Smooth muscle cell (in vitro differentiated cells): ENCODE data around the gene CAMSAP3. TPM values are rescaled to one million over a fixed set of nuclear protein-coding genes. Genes with fewer than 3 reads are reported as not detected.

Experiments used
- DNase-seq: peaks from one replicate; lab custom pipeline; 2025; ENCODE audit not compliant: unreplicated experiment; lab: John Stamatoyannopoulos, UW
- H2AFZ ChIP-seq: fragments of 200-600 bp; sonication (generic); 2 replicates; pipeline ENCODE4 v1.6.0; 2016; ENCODE audit warnings: antibody characterized with exemption, low read depth, mild to moderate bottlenecking
- H3F3A ChIP-seq: fragments of 200-600 bp; sonication (generic); 2 replicates; pipeline ENCODE4 v1.6.0; 2017; ENCODE audit warnings: antibody characterized with exemption, low read depth
- H3K27ac ChIP-seq: fragments of 200-600 bp; sonication (generic); 2 replicates; pipeline ENCODE4 v1.5.1; 2016; ENCODE audit warnings: low read depth, mild to moderate bottlenecking
- H3K27me3 ChIP-seq: fragments of 200-600 bp; sonication (generic); 2 replicates; pipeline ENCODE4 v1.6.1; 2016; ENCODE audit warnings: low read depth, mild to moderate bottlenecking
- H3K36me3 ChIP-seq: fragments of 200-600 bp; sonication (generic); 2 replicates; pipeline ENCODE4 v1.5.1; 2016; ENCODE audit warnings: low read depth
- H3K4me1 ChIP-seq: fragments of 200-600 bp; sonication (generic); 2 replicates; pipeline ENCODE4 v1.5.1; 2016; ENCODE audit warnings: low read depth
- H3K4me2 ChIP-seq: fragments of 200-600 bp; sonication (generic); 2 replicates; pipeline ENCODE4 v1.6.0; 2016; ENCODE audit warnings: mild to moderate bottlenecking
- H3K4me3 ChIP-seq: fragments of 200-600 bp; sonication (generic); 2 replicates; pipeline ENCODE4 v1.5.1; 2016; ENCODE audit warnings: mild to moderate bottlenecking
- H3K79me2 ChIP-seq: fragments of 200-600 bp; sonication (generic); 2 replicates; pipeline ENCODE4 v1.6.0; 2016; ENCODE audit warnings: low read depth, mild to moderate bottlenecking
- H3K9ac ChIP-seq: fragments of 200-600 bp; sonication (generic); 2 replicates; pipeline ENCODE4 v1.6.0; 2016; ENCODE audit warnings: low read depth
- H3K9me3 ChIP-seq: fragments of 200-600 bp; sonication (generic); replicated peaks from 2 replicates; pipeline ENCODE4 v1.5.1; 2016; ENCODE audit warnings: low read depth
- H4K20me1 ChIP-seq: fragments of 200-600 bp; sonication (generic); 2 replicates; pipeline ENCODE4 v1.6.0; 2016; ENCODE audit warnings: low read depth
- WGBS: methylation state at CpG from one replicate; pipeline ENCODE4 v1.1.7; 2016; ENCODE audit warnings: low lambda C conversion rate; 5-methylcytosine and 5-hydroxymethylcytosine counted together
- polyA plus RNA-seq: library from polyadenylated mRNA; unstranded; fragments of >200 nt; fragmentation: Nextera tagmentation; extraction: Ambion mirVana; gene quantifications from 2 replicates; pipeline ENCODE4 v1.2.1, GENCODE V29; 2016
- total RNA-seq: library from RNA; depleted of rRNA; stranded (reverse); fragments of >200 nt; gene quantifications from 2 replicates; pipeline ENCODE4 v1.2.3, GENCODE V29; 2014
- TF ChIP-seq, protein P1 (sequence below): fragments of 200-600 bp; sonication (generic); IDR thresholded peaks from 2 replicates; pipeline ENCODE4 v1.5.1; 2017; ENCODE audit warnings: borderline replicate concordance, mild to moderate bottlenecking, antibody characterized with exemption; ENCODE audit not compliant: insufficient read depth, poor library complexity, severe bottlenecking

The CAMSAP3 gene
- total and polyA plus RNA-seq, 2 experiments from 2014 or later = 1.4 to 1.8 TPM

DNA sequence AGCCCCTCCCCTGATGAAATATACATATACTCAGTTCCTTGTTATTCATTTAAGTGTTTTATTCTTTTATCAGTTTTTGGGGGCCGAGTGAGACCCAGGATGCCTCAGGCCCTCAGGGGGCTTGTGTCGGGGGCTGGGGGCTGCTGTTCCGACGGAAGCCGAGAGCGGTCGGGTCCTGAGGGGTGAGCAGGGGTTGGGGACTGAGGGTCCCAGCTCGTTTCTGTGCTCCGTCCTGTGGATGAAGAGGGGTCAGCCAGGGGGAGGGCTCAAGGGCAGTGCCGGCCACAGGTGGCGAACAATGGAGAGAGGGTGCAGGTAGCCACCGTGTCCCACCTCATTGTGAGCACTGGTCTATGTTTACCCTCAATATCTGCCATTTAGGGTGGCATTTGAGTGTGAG, 35.9 kb downstream of the CAMSAP3 start:
- TF ChIP-seq, protein P1, sequence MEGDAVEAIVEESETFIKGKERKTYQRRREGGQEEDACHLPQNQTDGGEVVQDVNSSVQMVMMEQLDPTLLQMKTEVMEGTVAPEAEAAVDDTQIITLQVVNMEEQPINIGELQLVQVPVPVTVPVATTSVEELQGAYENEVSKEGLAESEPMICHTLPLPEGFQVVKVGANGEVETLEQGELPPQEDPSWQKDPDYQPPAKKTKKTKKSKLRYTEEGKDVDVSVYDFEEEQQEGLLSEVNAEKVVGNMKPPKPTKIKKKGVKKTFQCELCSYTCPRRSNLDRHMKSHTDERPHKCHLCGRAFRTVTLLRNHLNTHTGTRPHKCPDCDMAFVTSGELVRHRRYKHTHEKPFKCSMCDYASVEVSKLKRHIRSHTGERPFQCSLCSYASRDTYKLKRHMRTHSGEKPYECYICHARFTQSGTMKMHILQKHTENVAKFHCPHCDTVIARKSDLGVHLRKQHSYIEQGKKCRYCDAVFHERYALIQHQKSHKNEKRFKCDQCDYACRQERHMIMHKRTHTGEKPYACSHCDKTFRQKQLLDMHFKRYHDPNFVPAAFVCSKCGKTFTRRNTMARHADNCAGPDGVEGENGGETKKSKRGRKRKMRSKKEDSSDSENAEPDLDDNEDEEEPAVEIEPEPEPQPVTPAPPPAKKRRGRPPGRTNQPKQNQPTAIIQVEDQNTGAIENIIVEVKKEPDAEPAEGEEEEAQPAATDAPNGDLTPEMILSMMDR = no peak
- no peak for DNase-seq
- Histone ChIP-seq H3K4me2 (no peak overlapping the region), H2AFZ (no peak overlapping the region), H4K20me1 (no peaks in the 10 kb centered on the region), H3K27ac (no peak overlapping the region), H3K4me3 (no peak overlapping the region), H3K79me2 (peaks cover 41% of the 10 kb centered on the region), H3F3A (no peaks in the 10 kb centered on the region), H3K4me1 (peaks cover 17% of the 10 kb centered on the region), H3K9me3 (no peaks in the 10 kb centered on the region), H3K9ac (no peak overlapping the region), H3K36me3 (no peaks in the 10 kb centered on the region), H3K27me3 (peaks cover 17% of the 10 kb centered on the region)
- WGBS = 95% methylated on average over 12 of the region's 12 CpGs

DNA sequence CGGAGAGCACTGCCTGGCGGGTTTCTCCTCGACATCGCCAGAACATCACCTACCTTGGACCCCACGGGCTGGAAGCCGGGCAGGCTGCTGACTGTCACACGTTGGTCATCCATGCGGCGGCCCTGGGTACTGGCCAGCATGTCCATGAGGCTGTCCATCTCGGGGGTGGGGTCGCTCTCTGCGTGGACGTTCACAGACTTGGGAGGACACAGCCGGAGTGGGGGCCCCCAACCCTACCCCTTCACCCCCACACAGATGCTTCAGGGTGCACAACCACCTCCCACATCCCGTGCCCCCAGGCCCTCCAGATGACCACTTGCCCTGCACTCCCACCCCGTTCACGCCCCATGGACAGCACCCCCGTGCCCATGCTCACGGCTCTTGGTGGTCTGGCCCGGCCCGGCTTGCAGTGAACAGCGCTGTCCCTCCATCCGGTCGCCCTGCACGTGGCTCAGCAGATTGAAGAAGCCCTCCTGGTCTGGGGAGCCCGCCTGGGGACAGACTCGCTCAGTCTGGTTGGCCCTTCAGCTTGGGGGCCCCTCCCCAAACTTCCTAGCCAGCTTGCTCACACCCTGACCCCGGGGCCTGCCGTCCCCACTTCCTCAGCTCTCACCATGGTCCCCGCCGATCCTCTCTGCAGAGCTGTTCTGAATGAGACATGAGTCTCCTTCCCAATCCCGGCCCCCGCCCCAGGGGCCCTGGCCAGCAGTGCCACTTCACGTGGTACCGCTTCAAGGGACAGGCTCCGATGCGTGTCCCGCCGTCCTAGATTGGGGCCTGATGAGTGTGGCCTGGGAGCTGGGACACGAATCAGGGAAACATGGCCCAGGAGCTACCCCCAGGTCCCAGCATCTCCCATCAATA, 36.9 kb downstream of the CAMSAP3 start:
- 97% methylated on average over 32 of the region's 40 CpGs for WGBS
- no peaks in the 10 kb centered on the region for H3K36me3 ChIP-seq
- H3F3A ChIP-seq = no peaks in the 10 kb centered on the region
- H3K4me3 ChIP-seq = no peak overlapping the region
- no peaks in the 10 kb centered on the region for H4K20me1 ChIP-seq
- no peak overlapping the region for H3K27ac ChIP-seq
- H3K4me2 ChIP-seq = no peak overlapping the region
- H2AFZ ChIP-seq = no peak overlapping the region
- H3K27me3 ChIP-seq = peaks cover 25% of the 10 kb centered on the region
- no peaks in the 10 kb centered on the region for H3K9me3 ChIP-seq
- TF ChIP-seq, protein P1 = no peak
- H3K79me2 ChIP-seq = peaks cover 32% of the 10 kb centered on the region
- no peak for DNase-seq
- peaks cover 17% of the 10 kb centered on the region for H3K4me1 ChIP-seq
- no peak overlapping the region for H3K9ac ChIP-seq

DNA sequence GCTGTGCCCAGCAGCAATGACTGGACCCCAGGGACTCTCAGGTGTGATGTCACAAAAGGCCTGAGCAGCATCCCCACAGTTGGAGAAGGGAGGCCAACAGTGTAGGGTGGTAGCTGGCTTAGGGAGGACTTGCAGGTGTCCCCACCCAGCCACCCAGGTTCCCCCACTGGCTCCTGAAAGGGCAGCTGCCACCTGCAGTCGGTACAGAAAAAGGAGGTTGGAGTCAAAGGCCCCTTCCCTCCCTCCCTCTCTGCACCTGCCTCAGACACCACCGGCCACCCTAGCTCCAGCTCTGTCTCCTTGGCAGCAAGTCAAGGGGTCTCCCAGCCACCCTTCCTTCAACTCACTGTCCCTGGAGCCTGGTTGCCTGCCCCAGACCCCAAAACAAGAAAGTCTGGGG, 38.0 kb downstream of the CAMSAP3 start, which contains the start of gene PCP2:
PCP2 (minus strand) TSS at position 22 of the 400 bp plus-strand sequence. CDS start 262 bp downstream, outside the sequence.
- WGBS = 57% methylated on average over 1 of the region's 2 CpGs
- H3K36me3 ChIP-seq = no peaks in the 10 kb centered on the region
- H2AFZ ChIP-seq = no peak within 1 kb of the TSS
- H3K4me2 ChIP-seq = no peak within 1 kb of the TSS
- no peak within 1 kb of the TSS for H3K27ac ChIP-seq
- no peaks in the 10 kb centered on the region for H4K20me1 ChIP-seq
- peaks cover 30% of the 10 kb centered on the region for H3K27me3 ChIP-seq
- no peak for DNase-seq
- H3K79me2 ChIP-seq = peaks cover 21% of the 10 kb centered on the region
- TF ChIP-seq, protein P1 = no peak
- no peaks in the 10 kb centered on the region for H3K9me3 ChIP-seq
- no peak within 1 kb of the TSS for H3K9ac ChIP-seq
- H3K4me3 ChIP-seq = no peak within 1 kb of the TSS
- peaks cover 11% of the 10 kb centered on the region for H3K4me1 ChIP-seq
- H3F3A ChIP-seq = no peaks in the 10 kb centered on the region
